NCI-H69 (cell line): ENCODE measurements around the gene RYK.
"Not testable (repeated sequence)": the region's sequence is repeated elsewhere in the genome, so short reads cannot be mapped to it uniquely, and the experiment has no call there.

ENCODE experiments used
- DNase-seq: peaks from one replicate; lab custom pipeline; 2025; lab: John Stamatoyannopoulos, UW

Gene RYK

DNA sequence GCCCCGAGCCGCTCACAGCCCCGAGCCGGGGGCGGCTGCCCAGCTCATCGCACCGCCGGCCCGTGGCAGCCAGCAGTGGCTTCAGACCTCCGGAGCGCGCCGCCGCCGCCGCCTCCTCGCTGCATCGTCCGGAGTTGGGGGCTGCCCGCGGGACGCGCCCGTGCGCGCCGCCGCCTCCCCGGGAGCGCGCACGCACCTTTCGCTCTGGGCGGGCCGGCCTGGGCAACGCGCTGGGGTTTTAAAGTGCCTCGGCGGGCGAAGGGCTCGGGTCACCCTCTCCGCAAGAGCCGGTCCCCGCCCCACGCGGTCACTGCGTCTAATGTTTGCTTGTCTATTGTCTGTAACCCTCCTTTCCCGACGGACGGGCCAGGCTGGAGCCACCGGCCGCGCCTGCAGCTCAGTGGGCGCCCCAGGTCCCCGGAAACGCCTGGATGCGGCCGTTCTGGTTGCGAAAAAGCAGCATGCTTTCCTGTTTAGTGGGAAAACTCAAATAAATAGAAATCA lies at the start of gene RYK:
TSS of gene RYK (minus strand) at position 143 of the 504 bp plus-strand sequence. CDS start 205 bp downstream, outside the sequence.
- peak; percentile 82 for DNase-seq

DNA sequence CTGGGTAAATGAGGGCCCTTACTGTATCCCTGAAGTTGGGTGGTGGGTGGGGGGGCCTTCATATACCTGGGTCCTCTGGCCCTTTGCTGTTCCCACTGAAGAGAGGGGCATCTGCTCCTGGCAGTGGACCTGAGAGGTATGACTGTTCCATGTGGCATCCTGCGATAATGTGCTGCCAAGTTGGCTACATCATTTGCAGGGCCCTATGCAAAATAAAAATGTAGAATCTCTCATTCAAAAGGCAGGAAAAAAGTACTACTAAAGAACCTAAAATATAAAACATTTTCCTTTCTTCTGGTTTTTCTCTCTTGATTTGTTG lies 49.2 kb upstream of the RYK start:
- DNase-seq, result no peak

DNA sequence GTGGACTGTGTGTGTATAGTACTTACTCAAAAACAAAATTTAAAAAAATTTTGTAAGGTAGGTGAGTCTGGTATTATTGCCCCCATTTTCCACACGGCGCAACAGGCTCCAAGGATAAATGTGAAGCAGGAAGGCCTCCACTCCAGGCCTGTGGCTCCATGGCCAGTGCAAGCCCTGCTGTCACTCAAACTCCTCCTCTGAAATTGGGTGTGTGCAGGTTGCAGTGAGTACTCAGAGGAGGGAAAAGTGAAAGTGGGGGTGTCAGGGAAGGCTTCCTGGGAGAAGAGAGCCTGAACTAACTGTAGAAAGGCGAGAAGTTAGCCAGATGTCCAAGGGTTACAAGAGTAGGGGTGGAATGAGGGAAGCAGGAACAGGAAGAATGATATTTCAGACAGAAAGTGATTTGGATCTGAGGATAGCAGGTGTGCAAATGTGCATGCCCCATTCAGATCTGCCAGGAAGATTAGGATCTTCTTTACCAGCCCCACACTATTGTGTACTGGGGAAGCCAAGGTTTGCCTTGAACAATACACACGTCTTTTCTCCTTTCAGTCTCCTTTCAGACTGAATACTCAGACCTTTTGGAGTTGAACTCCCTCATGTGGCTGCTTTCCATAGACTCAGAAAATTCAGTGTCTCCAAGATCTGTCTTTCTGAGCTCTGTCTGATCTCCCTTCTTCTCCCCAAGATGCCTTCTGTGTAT lies 48.7 kb upstream of the RYK start:
- DNase-seq, result peak; percentile 2

DNA sequence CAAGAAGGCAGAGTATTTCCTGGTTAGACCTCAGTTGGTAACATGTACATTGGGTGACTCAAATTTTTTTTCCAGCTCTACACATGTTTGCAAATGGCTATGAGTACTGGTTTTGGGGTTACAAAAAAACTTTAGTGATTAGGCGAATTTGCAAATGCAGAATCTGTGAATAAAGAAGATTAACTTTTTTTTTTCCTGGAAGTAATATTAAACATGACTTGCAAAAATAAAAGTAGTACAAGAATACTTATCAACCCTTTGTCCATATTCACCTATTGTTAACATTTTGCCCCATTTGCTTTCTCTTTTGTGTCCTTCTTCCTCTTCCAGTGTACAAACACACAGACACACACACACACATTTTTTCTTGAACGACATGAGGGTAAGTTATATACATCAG lies 47.6 kb upstream of the RYK start:
- no peak for DNase-seq

DNA sequence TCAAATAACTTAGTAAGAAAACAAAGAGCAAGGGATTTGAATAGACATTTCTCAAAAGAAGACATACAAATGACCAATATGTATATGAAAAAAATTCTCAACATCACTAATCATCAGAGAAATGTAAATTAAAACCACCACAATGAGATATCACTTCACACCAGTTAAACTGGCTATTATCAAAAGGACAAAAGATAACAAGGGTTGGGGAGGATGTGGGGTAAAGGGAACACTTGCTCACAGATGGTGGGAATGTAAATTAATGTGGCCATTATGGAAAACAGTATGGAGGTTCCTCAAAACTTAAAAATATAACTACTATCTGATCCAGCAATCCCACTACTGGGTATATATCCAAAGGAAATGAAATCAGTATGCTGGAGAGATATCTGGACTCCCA lies 46.0 kb upstream of the RYK start:
- DNase-seq, result no peak

DNA sequence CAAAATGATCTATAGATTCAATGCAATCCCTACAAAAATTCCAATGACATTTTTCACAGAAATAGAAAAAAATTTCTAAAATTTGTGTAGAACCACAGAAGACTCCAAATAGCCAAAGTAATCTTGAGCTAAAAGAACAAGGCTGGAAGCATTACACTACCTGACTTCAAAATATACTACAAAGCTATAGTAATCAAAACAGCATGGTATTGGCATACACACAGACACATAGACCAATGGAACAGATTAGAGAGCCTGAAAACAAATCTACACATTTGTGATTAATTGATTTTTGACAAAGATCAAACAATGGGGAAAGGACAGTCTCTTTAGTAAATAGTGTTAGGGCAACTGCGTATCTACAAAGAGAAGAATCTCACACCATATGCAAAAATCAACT lies 45.3 kb upstream of the RYK start:
- no peak for DNase-seq

DNA sequence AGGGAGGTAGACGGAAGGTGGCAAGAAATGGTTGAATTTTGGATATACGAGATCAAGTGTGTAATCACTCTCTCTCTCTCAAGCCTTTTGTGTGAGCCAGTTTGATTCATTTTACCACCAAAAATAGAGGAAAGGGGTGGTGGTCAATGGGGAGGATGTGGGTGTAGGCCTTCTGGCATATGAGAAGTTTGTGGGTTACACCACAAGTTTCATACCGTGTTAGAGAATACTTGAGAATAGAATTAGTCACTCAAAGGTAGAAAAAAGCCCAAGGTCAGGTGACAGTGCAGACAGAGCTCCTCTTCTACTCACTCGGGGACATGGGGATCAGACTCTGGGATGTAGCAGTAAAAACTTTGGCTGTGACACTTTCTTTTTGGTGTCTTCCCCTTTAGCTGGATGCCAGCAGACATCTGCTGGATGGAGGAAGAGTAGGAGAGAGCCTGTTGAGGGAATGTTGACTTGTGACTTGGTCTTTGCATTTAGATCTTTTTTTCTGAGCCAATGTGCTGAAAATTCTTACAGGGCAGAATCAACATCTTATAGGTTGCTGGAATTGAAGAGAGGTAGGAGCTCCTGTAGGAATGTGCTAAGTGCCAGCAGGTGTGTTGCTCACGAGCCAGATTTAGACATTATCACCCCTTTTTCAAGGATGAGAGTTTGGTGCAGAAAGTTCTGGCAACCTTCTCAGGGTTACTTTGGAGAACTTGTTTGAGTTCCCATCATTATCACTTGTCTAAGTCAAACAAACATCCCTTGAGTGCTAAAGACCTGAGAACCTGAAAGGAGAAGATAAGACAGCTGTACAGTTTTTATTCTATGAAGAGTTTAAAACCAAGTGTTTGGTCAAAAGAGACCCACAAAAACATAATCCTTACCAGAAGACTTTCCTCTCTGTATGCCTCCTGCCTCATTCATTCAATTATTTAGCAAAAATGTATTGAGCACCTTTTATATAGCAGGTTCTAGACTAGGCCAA lies 43.9 kb upstream of the RYK start:
- DNase-seq, result no peak

DNA sequence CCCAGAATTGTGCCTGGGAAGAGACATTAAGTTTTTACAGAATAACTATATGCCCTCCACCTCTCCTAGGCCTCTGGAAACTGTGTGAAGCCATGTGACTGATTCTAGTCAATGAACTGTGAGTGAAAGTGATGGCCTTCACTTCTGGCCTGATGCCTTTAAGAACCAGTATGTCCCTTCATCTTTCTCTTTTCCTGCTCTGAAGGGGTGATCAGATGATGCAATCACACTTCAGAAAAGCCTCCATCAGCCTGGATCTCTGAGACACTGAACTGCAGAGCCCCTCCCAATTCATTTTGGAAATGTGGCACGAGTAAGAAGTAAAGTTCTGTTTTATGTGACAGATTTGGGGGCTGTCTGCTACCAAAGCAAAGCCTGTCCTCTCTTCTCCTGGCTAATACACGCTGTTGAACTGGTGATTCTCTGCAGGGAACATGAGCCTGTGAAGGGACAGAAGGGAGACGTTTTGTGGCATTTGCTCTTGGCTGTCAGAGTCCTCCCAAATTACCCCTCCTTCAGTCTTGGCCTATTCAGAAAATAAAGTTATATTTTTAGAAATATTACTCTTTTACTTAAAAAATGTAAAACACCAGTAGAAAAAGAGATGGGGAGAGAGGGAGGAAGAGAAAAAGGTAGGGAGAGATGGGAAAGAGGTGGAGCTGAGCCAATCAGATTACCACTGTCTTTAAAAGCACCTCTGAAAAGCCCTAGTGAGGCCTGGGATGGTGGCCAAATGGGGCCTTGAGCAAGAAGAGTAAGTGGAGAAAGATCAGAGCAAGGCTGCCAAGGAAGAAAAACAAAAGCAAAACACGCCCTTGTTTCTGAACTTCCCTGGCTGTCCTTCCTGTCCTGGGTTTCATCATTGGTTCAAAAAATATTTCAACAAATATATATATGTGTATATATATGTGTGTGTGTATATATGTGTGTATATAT lies 40.9 kb upstream of the RYK start:
- no peak for DNase-seq

DNA sequence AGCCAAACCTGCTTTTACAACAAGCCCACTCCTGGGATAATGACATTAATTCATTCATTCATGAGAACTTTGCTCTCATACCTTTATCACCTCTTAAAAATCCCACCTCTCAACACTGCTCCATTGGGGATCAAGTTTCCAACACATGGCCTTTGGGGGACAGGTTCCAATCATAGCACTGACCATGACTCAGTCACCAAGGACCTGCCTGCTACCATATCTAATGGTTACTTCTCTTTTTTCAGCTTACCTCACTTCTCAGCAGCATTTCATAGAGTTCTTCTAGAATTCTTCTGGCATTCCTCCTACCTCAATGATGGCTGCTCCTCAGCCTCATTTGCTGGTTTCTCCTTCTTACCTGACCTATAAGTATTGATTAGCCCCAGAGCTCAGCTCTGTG lies 36.9 kb upstream of the RYK start:
- DNase-seq, result no peak

DNA sequence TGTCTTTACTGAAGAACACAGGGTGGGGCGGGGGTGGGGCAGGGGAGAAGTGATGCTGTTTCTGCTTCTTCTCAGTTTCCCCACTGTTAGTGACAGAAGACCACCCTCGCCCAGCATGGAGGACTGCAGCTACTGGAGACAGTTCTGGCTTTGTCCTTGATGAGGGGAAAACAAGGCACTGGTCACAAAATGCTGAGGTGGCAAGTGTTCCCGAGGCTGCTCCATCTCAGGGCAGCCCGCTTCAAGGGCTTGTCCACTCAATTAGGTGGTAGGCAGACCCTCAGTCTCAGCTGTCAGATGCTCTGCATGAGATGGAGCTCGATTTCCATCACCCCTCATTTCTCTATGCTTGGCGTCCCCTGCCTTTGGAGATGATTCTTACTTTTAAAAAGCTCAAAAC lies 33.8 kb upstream of the RYK start:
- no peak for DNase-seq

DNA sequence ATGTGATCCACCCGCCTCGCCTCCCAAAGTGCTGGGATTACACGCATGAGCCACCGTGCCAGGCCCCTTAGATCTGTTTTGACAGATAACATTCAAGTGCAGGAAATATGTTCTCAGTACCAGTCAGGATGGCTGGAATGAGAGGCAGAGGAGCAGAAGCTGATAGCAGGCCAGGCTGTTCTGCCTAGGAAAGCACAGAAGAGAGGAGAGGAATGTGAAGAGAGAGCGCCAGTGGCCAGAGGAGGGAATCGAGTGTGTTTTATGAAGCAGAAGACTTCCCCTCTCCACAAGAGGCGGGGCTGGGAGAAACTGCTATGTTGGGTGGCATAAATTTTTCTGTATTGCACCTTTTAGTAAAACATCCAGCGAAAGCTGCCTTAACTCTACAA lies 32.0 kb upstream of the RYK start:
- DNase-seq, result no peak

DNA sequence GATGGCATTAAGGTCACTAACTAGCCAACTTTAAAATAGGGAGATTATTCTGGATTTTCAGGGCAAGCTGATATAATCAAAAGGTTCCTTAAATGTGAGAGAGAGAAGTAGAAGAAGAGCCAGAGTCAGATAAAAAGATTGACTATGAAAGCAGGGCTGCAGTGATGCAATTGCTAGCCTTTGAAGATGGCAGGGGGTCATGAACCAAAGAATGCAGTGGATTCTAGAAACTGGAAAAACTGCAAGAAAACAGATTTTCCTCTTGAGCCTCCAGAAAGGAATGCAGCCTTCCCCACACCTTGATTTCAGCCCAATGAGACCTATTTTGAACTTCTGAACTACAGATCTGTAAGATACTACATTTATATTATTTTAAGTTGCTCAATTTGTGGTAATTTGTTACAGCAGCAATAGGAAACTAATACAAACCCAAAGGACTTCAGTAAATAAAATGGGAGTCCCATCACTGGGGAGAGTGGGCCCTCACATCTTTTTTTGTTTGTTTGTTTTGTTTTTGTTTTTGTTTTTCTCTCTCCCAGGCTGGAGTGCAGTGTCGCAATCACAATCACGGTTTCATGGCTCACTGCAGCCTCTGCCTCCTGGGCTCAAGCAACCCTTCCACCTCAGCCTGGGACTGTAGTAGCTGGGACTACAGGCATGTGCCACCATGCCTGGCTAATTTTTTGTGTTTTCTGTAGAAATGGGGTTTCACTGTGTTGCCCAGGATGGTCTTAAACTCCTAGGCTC lies 31.4 kb upstream of the RYK start:
- DNase-seq, result no peak

DNA sequence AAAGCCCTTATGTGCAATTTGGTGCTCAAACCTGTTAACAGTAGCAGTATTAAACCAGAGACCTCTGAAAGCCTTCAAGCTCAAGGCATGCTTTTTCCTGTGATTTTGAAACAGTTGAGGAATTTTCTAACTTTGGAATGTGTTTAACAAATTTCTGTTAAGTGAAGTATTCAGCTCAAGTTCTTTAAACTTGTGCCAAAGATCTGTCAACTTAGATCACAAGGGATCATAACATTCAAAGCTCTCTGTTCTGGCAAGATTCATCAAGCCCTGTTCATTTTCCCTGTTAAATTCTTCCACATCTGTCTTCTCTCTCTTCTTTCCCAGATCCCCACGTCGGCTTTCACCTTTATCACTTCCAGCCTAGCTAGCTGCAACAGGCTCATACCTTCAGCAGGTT lies 28.8 kb upstream of the RYK start:
- DNase-seq, result no peak

DNA sequence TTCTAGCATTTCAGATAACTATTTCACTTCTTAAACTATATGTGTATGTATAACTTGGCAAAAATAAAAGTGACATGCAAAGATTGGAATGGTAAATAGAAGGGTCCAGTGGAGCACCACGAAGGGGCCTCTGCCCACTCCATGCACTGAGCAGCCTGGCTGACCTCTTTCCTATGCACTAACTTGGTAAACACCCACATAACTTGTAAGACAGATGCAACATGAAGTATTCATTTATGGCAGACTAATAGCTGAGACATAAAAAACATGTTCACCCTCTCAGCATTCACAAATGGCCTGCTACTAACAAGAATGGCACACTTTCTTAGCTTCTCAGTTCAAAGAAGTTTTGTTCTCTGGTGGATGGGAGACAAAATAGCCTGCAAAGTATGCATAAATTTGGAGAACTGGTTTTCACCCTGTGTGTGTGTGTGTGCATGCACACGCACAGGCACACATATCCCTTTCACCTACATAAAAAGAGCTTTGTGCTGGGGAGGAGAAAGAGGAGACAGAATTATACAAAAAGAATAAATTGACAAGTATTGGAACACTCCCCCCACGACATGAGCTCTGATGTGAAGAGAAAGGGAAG lies 26.5 kb upstream of the RYK start:
- no peak for DNase-seq

DNA sequence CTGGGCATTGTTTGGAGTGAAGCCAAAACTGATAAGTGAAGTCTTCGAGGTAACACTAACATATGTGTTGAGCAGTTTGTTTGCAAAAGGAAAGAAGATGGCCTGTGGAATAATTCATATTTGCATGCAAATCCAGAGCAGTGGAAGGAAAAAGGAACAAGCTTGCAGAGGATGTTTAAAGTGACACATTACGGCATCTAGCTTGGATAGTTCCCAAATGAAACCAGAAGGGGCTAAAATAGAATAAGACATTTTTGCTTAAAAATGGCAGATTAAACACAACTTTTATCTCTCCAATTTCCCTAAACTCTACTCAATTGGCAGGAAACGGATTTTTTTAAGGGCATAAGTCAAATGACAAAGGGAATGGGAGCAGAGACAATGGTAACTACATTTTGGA lies 25.4 kb upstream of the RYK start:
- DNase-seq, result no peak

DNA sequence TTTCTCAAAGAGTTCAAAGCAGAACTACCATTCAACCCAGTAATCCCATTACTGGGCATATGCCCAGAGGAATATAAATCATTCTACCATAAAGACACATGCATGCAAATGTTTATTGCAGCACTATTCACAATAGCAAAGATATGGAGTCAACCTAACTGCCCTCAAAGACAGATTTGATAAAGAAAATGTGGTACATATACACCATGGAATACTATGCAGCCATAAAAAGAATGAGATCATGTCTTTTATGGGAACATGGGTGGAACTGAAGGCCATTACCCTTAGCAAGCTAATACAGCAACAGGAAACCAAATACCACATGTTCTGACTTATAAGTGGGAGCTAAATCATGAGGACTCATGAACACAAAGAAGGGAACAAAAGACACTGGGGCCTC lies 24.5 kb upstream of the RYK start:
- DNase-seq, result not testable (repeated sequence)

DNA sequence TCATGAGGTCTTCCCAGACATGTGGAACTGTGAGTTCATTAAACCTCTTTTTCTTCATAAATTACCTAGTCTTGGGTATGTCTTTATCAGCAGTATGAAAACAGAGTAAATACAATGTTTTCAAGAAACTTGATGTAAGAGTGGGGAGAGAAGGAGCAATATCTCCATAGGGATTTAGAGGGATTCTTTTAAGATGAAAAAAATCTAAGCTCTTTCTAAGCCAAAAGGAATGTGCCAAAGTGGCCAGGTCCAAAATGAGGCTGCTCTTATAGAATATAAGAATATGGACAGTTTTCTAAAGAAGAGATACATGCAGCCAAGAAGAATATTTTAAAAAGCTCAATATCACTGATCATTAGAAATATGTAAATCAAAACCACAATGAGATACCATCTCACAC lies 23.9 kb upstream of the RYK start:
- no peak for DNase-seq

DNA sequence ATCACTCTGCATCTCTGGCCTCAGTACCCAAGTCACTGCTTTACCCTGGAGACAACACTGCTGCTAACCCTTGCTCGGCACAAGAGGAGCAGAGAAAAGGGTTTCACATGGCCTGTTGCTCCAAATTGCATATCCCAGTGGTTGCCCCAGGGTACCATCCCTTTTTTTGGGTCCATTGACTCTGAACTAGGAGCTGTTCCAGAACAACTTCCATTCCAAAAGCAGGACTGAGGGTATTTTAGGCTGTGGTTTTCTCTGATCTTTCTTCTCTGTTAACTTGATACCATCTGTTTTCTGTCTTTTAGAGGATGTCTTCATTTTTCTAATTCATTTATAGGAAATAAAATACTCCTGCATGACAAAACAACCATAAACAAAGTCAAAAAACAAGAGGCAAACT lies 17.3 kb upstream of the RYK start:
- DNase-seq, result no peak

DNA sequence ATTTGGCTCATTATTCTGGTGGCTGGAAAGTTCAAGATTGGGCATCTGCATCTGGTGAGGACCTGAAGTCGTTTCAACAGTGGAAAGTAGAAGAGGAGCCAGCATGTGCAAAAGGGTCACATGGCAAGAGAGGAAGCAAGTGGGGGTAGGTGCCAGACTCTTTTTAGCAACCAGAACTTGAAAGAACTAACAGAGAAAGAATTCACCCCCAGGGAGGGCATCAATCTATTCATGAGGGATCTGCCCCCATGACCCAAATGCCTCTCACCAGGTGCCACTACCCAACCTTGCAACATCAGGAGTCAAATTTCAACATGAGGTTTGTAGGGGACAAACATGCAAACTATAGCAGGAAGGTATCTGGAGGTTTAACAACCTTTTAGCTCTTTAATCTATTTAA lies 10.3 kb upstream of the RYK start:
- DNase-seq, result peak; percentile 5

DNA sequence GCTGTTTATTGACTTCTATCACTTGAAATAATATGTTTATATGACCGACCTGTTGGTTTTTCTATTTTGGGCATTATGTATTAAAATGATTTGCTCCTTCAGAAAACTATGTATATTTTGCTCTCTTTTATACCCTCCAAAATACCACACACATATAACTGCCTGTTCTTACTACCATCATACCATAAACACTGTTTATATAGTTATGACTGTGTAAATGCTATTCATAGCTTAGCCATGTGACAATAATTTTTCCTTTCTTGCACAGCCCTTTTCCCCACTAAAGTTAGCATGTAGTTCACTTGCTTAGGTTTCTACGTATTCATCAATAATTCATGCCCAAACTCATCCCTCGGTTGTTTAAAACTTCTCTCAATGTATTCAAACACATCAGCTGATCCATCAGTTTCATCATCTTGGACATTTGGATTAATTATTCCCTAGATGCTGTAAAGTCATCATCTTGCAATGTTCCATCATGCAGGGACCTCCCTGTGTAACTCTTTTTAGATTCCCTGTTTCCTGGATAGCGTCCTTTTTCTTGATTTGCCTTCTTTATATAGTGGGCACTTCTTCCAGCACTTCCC lies 8.2 kb upstream of the RYK start:
- DNase-seq, result no peak

DNA sequence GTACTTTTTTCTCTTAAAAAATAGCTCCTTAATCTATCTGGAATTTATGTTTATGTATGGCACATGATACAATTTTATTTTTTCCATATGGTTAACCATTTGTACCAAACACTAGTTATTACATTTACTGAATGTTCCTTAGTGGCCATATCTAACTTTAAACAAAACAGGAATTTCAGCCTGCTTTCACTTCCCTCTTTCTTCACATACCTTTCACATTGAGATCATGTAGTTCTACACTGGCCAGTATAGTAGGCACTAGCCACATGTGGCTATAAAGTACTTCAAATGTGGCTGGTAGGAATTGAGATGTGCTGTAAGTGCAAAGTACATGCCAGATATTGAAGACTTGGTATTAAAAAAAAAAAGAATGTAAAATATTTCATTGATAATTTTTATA lies 4.7 kb upstream of the RYK start:
- no peak for DNase-seq
